HG03442 (cell line): Measurements from ENCODE around the gene ALK.
"Not testable (repeated sequence)": the region's sequence is repeated elsewhere in the genome, so short reads cannot be mapped to it uniquely, and the experiment has no call there.

Experiments used
- ATAC-seq: cut with Tn5 transposase; IDR thresholded peaks from one replicate; pipeline ENCODE4 v1.9.1; 2021; ENCODE audit warnings: mild to moderate bottlenecking, moderate library complexity; ENCODE audit not compliant: unreplicated experiment

ALK gene

GRCh38 chr2:29269095-29269764 is 652.2 kb downstream of the ALK start:
- ATAC-seq = no peak

GRCh38 chr2:29267720-29268119 is 653.7 kb downstream of the ALK start:
- ATAC-seq = no peak

DNA sequence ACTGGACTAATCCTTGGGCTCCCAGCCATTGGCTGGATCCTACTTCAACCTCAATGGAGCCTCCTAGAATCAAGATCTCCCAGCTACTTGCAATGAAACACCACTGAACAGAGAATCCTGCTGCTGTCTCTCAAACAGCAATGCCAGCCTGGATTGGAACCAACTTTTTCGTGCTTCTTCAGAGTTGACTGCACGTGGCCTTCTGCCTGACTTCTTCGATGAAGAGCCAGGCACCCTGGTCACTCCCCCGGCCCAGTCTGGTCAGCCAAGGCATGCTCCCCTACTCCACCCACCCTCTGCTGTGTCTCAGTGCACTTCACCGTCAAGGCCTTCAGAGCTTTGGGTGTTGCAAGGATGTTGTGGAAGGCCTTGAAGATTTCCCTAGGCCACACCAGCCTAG is 657.5 kb downstream of the ALK start:
- ATAC-seq = no peak

GRCh38 chr2:29262681-29263260 is 658.6 kb downstream of the ALK start:
- ATAC-seq = no peak

DNA sequence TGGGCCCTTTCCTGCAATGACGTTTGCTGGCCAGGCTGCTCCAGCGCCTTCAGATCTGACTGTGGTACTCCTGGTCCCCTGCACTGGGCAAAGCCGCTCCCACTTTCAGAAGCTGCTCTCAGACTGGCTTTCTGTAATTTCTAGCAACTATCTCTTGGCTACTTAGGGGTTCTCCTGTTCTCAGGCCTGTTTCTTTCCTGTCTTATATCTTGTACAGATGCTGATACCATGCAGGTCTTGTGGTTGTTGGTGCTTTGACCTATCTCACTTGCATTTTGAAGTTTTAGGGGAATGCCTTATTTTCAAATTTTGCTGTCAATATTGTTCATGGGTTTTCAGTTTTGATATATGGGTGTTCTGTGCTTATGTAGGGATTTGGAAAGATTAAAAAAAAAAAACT is 660.4 kb downstream of the ALK start:
- ATAC-seq = no peak

- ATAC-seq = no peak
These were observed 661.1 kb downstream of the ALK start for GRCh38 chr2:29260142-29260772.

- ATAC-seq = no peak
These were observed 662.2 kb downstream of the ALK start for GRCh38 chr2:29259221-29259620.

DNA sequence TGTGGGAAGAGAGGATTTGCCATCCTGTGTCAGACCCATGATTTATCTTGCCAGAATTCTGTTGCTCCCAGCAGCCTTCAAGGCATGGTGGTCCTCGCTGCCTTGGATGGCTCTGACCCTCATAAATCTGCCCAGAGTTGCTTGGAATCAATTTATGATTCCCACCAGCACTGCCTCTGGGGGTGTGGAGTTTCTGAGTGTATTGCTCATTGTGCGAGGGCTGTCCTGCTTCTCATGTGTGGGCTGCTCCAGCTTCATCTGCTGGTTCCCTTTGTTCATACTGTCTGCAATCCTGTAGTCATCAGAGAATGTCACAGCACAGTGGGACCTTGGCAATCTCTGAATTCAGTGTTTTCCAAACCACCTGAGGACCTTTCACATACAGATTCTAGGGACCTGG is 666.4 kb downstream of the ALK start:
- ATAC-seq = no peak

- ATAC-seq = not testable (repeated sequence)
These were observed 667.7 kb downstream of the ALK start for GRCh38 chr2:29253495-29254275.

GRCh38 chr2:29253026-29253425 is 668.4 kb downstream of the ALK start:
- no peak for ATAC-seq

- no peak for ATAC-seq
These were observed 670.0 kb downstream of the ALK start for GRCh38 chr2:29251406-29251805.

- ATAC-seq = no peak
These were observed 670.4 kb downstream of the ALK start for GRCh38 chr2:29250977-29251376.

DNA sequence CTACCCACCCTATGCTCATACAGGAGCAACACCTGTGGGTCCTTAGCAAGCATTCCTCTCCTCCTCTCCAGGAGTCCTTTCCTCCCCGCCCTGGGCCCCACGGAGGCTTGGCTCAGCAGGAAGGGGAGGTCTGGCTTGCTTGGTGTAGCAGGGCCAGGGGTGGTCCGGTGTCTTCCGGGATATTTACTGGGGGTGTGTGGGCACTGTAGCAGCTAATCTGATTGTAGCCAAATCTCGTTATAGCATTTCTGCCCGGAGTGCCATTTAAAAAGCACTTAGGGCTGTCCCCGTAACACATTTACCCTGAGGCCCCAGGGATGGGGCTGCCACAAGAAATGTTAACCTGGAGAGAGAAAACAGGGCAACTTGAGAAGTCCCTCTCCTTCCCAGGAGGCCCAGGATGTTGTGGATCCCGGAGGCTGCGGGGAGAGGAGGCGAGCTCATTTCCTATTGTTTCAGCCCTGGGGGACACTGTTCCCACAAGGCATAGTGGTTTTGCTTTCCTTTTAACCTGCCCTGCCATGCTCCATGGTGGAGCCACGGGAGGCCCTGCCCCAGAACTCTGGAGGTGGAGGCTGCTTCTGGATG is 671.6 kb downstream of the ALK start:
- ATAC-seq = no peak

DNA sequence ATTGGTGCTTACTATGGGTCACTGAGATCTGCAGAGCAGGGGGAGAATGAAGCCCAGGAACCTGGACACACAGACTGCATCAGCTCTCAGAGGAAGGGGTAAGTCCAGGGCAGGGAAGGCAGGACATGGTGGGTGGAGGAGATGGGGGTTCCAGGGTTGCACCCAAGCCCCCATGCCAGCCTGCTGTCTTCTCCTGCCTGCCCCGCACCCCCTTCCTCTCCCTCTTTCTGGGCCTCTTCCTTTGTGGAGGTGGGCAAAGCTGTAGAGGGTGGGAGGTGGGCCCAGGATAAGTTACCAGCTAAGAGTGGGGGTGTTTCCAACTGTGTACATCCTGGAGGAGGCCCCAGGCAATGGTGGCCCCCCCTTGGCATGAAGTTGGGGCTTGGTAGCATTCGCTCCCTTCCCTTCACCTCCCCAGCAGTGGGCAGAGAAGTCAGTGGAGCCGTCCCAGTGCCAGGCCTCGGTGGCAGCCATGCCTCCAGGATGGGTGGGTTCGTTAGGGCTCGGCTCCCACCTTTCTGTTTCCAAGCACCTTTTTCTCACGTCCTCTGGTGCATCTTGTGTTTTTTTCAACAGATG is 674.0 kb downstream of the ALK start:
- ATAC-seq = no peak

GRCh38 chr2:29246383-29247300 is 674.7 kb downstream of the ALK start:
- ATAC-seq = no peak

GRCh38 chr2:29245742-29246382 is 675.5 kb downstream of the ALK start:
- no peak for ATAC-seq

DNA sequence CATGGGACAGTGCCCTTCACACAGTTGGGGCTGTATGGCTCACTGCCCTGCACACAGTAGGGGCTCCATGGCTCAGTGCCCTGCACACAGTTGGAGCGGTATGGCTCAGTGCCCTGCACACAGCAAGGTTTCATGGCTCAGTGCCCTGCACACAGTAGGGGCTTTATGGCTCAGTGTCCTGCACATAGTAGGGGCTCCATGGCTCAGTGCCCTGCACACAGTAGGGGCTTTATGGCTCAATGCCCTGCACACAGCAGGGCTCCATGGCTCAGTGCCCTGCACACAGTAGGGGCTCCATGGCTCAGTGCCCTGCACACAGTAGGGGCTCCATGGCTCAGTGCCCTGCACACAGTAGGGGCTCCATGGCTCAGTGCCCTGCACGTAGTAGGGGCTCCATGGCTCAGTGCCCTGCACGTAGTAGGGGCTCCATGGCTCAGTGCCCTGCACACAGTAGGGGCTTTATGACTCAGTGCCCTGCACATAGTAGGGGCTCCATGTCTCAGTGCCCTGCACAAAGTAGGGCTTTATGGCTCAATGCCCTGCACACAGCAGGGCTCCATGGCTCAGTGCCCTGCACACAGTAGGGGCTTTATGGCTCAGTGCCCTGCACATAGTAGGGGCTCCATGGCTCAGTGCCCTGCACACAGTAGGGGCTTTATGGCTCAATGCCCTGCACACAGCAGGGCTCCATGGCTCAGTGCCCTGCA is 676.2 kb downstream of the ALK start:
- not testable (repeated sequence) for ATAC-seq

DNA sequence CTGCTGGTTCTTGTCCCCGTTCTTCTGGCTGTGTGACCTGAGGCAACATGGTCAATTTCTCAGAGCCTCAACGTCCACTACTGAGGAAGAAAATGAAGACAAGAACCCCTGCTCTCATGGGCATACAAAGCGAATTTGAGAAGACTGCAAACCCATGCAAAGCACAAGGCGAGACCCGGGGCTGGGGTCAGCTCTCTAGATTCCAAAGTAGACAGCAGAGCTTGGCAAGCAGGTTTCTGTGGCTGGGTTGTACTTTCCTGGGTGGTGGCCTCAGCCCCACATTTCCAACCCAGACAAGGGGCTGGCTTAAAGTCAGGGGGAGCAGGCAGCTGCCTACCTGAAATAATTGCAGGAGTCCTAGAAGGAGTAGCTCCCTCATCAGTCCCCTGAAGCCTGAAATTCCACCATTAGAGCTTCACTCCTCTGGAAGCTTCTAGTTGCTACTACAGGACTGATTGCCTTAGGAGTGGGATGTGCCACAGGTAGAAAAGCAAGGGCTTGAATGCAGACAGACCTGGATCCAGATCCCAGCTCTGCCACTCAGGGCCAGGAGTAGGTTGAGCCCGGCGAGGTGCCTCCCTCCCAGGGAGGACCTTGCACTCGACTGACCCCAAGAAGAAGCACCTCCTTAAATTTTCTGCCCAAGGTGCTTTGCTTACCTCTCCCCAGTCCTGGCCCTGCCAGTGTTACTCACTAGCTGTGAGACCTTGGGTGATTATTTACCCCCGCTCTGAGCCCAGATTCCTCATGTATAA is 678.6 kb downstream of the ALK start:
- ATAC-seq = no peak
